ENCODE measurements around the gene RANBP3L.
A peak's percentile ranks its signal among the peaks of the same experiment; 100 is the strongest.

RANBP3L gene

GRCh38 chr5:36243653-36244052 lies 58.0 kb downstream of the RANBP3L start:
- DNase-seq (ENCODE audit: low spot score) = no peak

- DNase-seq (ENCODE audit: low spot score) = peak; percentile 45
These were observed 58.9 kb downstream of the RANBP3L start for GRCh38 chr5:36242534-36243485.

GRCh38 chr5:36241631-36242533 lies 59.8 kb downstream of the RANBP3L start, which contains the start of gene NADK2:
Gene NADK2 (minus strand): TSS chr5:36241925. CDS start chr5:36241798, 127 bp downstream.
- DNase-seq (ENCODE audit: low spot score) = peak; percentile 98

- peak; percentile 63 for DNase-seq (ENCODE audit: low spot score)
These were observed 60.7 kb downstream of the RANBP3L start for GRCh38 chr5:36240779-36241630.

- DNase-seq (ENCODE audit: low spot score) = peak; percentile 15
These were observed 62.1 kb downstream of the RANBP3L start for GRCh38 chr5:36239370-36240293.

- peak; percentile 37 for DNase-seq (ENCODE audit: low spot score)
These were observed 63.0 kb downstream of the RANBP3L start for GRCh38 chr5:36238502-36239295.

GRCh38 chr5:36237751-36238150 lies 64.0 kb downstream of the RANBP3L start:
- no peak for DNase-seq (ENCODE audit: low spot score)

GRCh38 chr5:36236801-36237200 lies 64.9 kb downstream of the RANBP3L start:
- no peak for DNase-seq (ENCODE audit: low spot score)

GRCh38 chr5:36232533-36232932 lies 69.2 kb downstream of the RANBP3L start:
- DNase-seq (ENCODE audit: low spot score) = no peak

GRCh38 chr5:36230151-36230790 lies 71.4 kb downstream of the RANBP3L start:
- DNase-seq (ENCODE audit: low spot score) = no peak

- DNase-seq (ENCODE audit: low spot score) = no peak
These were observed 73.2 kb downstream of the RANBP3L start for GRCh38 chr5:36228505-36228904.

GRCh38 chr5:36227046-36227445 lies 74.7 kb downstream of the RANBP3L start:
- no peak for DNase-seq (ENCODE audit: low spot score)

- no peak for DNase-seq (ENCODE audit: low spot score)
These were observed 79.1 kb downstream of the RANBP3L start for GRCh38 chr5:36222620-36223019.

GRCh38 chr5:36217988-36218387 lies 83.7 kb downstream of the RANBP3L start:
- no peak for DNase-seq (ENCODE audit: low spot score)

- DNase-seq (ENCODE audit: low spot score) = no peak
These were observed 84.1 kb downstream of the RANBP3L start for GRCh38 chr5:36217567-36217966.

- DNase-seq (ENCODE audit: low spot score) = no peak
These were observed 85.8 kb downstream of the RANBP3L start for GRCh38 chr5:36215910-36216309.

GRCh38 chr5:36214436-36214835 lies 87.3 kb downstream of the RANBP3L start:
- DNase-seq (ENCODE audit: low spot score) = no peak

- no peak for DNase-seq (ENCODE audit: low spot score)
These were observed 92.0 kb downstream of the RANBP3L start for GRCh38 chr5:36209664-36210063.

GRCh38 chr5:36208786-36209185 lies 92.9 kb downstream of the RANBP3L start:
- no peak for DNase-seq (ENCODE audit: low spot score)
